Mesenchymal stem cell (in vitro differentiated cells and primary cell): Measurements from ENCODE around the gene ISX.

Experiments
- DNase-seq: peaks from one replicate; pipeline ENCODE4 v3.0.0-alpha.2; 2013
- H2AFZ ChIP-seq: one replicate; pipeline ENCODE4 v1.6.1; 2013; ENCODE audit warnings: low read depth, mild to moderate bottlenecking, control low read depth, inconsistent platforms, low read length, moderate library complexity
- H2AK5ac ChIP-seq: 2 replicates; pipeline ENCODE4 v1.6.1; 2013; ENCODE audit warnings: low read length, moderate library complexity, mild to moderate bottlenecking, inconsistent platforms; ENCODE audit not compliant: severe bottlenecking
- H2BK120ac ChIP-seq: one replicate; pipeline ENCODE4 v1.6.1; 2013; ENCODE audit warnings: low read depth, mild to moderate bottlenecking, inconsistent platforms, low read length, moderate library complexity
- H2BK12ac ChIP-seq, 2 experiments: one replicate each; pipeline ENCODE4 v1.6.1; 2013; ENCODE audit warnings: inconsistent platforms in 2 of 2, low read length in 2 of 2, mild to moderate bottlenecking in 2 of 2, moderate library complexity in 2 of 2, control low read depth in 1 of 2
- H2BK15ac ChIP-seq: one replicate; pipeline ENCODE4 v1.6.1; 2013; ENCODE audit warnings: mild to moderate bottlenecking, low read depth, inconsistent platforms; ENCODE audit not compliant: poor library complexity, severe bottlenecking
- H2BK5ac ChIP-seq: 2 replicates; pipeline ENCODE4 v1.6.1; 2013; ENCODE audit warnings: low read depth, mild to moderate bottlenecking, low read length, control low read depth, inconsistent platforms; ENCODE audit not compliant: poor library complexity, severe bottlenecking
- H3K14ac ChIP-seq, 2 experiments: one replicate each; pipeline ENCODE4 v1.6.1; 2013; ENCODE audit warnings: inconsistent platforms in 2 of 2, low read length in 2 of 2, control low read depth in 1 of 2, mild to moderate bottlenecking in 1 of 2, moderate library complexity in 1 of 2
- H3K18ac ChIP-seq, 2 experiments: one replicate each; pipeline ENCODE4 v1.6.1; 2013; ENCODE audit warnings: inconsistent platforms in 2 of 2, low read length in 2 of 2, control low read depth in 1 of 2, low read depth in 1 of 2, mild to moderate bottlenecking in 1 of 2
- H3K23ac ChIP-seq, 2 experiments: one replicate each; pipeline ENCODE4 v1.6.1; 2013; ENCODE audit warnings: inconsistent platforms in 2 of 2, low read length in 2 of 2, mild to moderate bottlenecking in 2 of 2, moderate library complexity in 2 of 2, control low read depth in 1 of 2
- H3K27ac ChIP-seq: 2 replicates; pipeline ENCODE4 v1.5.1; 2013; ENCODE audit warnings: mild to moderate bottlenecking, moderate library complexity, low read length, control low read depth, inconsistent platforms; ENCODE audit not compliant: poor library complexity, severe bottlenecking
- H3K27me3 ChIP-seq, 2 experiments: 2 replicates each; pipeline versions ENCODE4 v1.6.1 to v1.7.0; 2013; ENCODE audit warnings: low read length in 2 of 2, mild to moderate bottlenecking in 2 of 2, moderate library complexity in 2 of 2, control low read depth in 1 of 2, inconsistent platforms in 1 of 2; ENCODE audit not compliant: control insufficient read depth in 1 of 2, insufficient read depth in 1 of 2
- H3K36me3 ChIP-seq, 2 experiments: 2 replicates each; pipeline versions ENCODE4 v1.6.1 to v1.7.0; 2013; ENCODE audit warnings: low read length in 2 of 2, control low read depth in 1 of 2, inconsistent platforms in 1 of 2, low read depth in 1 of 2, mild to moderate bottlenecking in 1 of 2; ENCODE audit not compliant: insufficient read depth in 2 of 2, control insufficient read depth in 1 of 2
- H3K4ac ChIP-seq, 2 experiments: one replicate each; pipeline ENCODE4 v1.6.1; 2013; ENCODE audit warnings: inconsistent platforms in 2 of 2, low read length in 2 of 2, mild to moderate bottlenecking in 2 of 2, moderate library complexity in 2 of 2, control low read depth in 1 of 2, low read depth in 1 of 2
- H3K4me1 ChIP-seq: 2 replicates; pipeline ENCODE4 v1.6.1; 2013; ENCODE audit warnings: low read depth, low read length, control low read depth; ENCODE audit not compliant: control insufficient read depth, insufficient read depth
- H3K4me2 ChIP-seq: 2 replicates; pipeline ENCODE4 v1.6.1; 2013; ENCODE audit warnings: low read length, mild to moderate bottlenecking, inconsistent platforms; ENCODE audit not compliant: poor library complexity, severe bottlenecking
- H3K4me3 ChIP-seq, 2 experiments: 2 replicates each; pipeline versions ENCODE4 v1.5.1 to v1.7.0; 2013; ENCODE audit warnings: low read length in 2 of 2, mild to moderate bottlenecking in 2 of 2, control low read depth in 1 of 2, low read depth in 1 of 2; ENCODE audit not compliant: insufficient read depth in 1 of 2
- H3K79me1 ChIP-seq: replicated peaks from 2 replicates; pipeline ENCODE4 v1.6.1; 2013; ENCODE audit warnings: mild to moderate bottlenecking, control low read depth, low read length, inconsistent platforms; ENCODE audit not compliant: poor library complexity, severe bottlenecking
- H3K9ac ChIP-seq: 2 replicates; pipeline ENCODE4 v1.7.0; 2013; ENCODE audit warnings: mild to moderate bottlenecking, low read length, moderate library complexity
- H3K9me3 ChIP-seq: 2 replicates; pipeline ENCODE4 v1.7.0; 2013; ENCODE audit warnings: mild to moderate bottlenecking, low read length; ENCODE audit not compliant: control insufficient read depth
- H4K8ac ChIP-seq: one replicate; pipeline ENCODE4 v1.6.1; 2013; ENCODE audit warnings: inconsistent platforms, mild to moderate bottlenecking, low read length, moderate library complexity
- H4K91ac ChIP-seq: one replicate; pipeline ENCODE4 v1.6.1; 2013; ENCODE audit warnings: mild to moderate bottlenecking, low read length, inconsistent platforms
- WGBS: methylation state at CpG from one replicate; pipeline ENCODE4 v1.1.7; 2013; ENCODE audit warnings: mixed read lengths; 5-methylcytosine and 5-hydroxymethylcytosine counted together

The ISX gene

GRCh38 chr22:35065183-35065582 is 775 bp upstream of the ISX start:
- Histone ChIP-seq H4K8ac (no peak overlapping the region), H2BK15ac (no peak overlapping the region), H2BK5ac (no peak overlapping the region), H3K4ac (no peak overlapping the region), H2BK12ac (no peak overlapping the region), H3K4me2 (no peak overlapping the region), H3K4me3 (no peak overlapping the region), H2AFZ (no peak overlapping the region), H3K18ac (no peak overlapping the region), H2BK120ac (no peak overlapping the region), H3K27me3 (no peaks in the 10 kb centered on the region), H2AK5ac (no peak overlapping the region), H4K91ac (no peak overlapping the region), H3K9ac (no peak overlapping the region), H3K79me1 (no peaks in the 10 kb centered on the region), H3K36me3 (no peaks in the 10 kb centered on the region), H3K27ac (no peak overlapping the region), H3K23ac (no peak overlapping the region), H3K9me3 (no peaks in the 10 kb centered on the region), H3K4me1 (no peaks in the 10 kb centered on the region), H3K14ac (no peak overlapping the region)
- 65% methylated on average over 1 of the region's 1 CpG for WGBS
- DNase-seq = no peak

GRCh38 chr22:35066768-35067167 is 810 bp downstream of the ISX start:
- H3K14ac ChIP-seq = no peak overlapping the region
- H2BK15ac ChIP-seq = no peak overlapping the region
- H2AFZ ChIP-seq = no peak overlapping the region
- H3K27me3 ChIP-seq = no peaks in the 10 kb centered on the region
- WGBS = 68% methylated on average over 6 of the region's 7 CpGs
- H4K8ac ChIP-seq = no peak overlapping the region
- H3K4me2 ChIP-seq = no peak overlapping the region
- no peak overlapping the region for H2AK5ac ChIP-seq
- H3K4me1 ChIP-seq = no peaks in the 10 kb centered on the region
- H3K27ac ChIP-seq = no peak overlapping the region
- H3K4ac ChIP-seq = no peak overlapping the region
- H2BK120ac ChIP-seq = no peak overlapping the region
- H4K91ac ChIP-seq = no peak overlapping the region
- H3K18ac ChIP-seq = no peak overlapping the region
- no peaks in the 10 kb centered on the region for H3K36me3 ChIP-seq
- no peaks in the 10 kb centered on the region for H3K79me1 ChIP-seq
- no peak overlapping the region for H2BK12ac ChIP-seq
- no peaks in the 10 kb centered on the region for H3K9me3 ChIP-seq
- no peak overlapping the region for H2BK5ac ChIP-seq
- no peak overlapping the region for H3K9ac ChIP-seq
- no peak overlapping the region for H3K23ac ChIP-seq
- no peak for DNase-seq
- H3K4me3 ChIP-seq = no peak overlapping the region

- no peak overlapping the region for H3K27ac ChIP-seq
These were observed 3.6 kb downstream of the ISX start for GRCh38 chr22:35069541-35069940.

GRCh38 chr22:35070451-35071093 is 4.6 kb downstream of the ISX start:
- no peak overlapping the region for H3K4ac ChIP-seq
- H4K91ac ChIP-seq = no peak overlapping the region
- no peak overlapping the region for H3K18ac ChIP-seq
- H2BK5ac ChIP-seq = no peak overlapping the region
- H4K8ac ChIP-seq = no peak overlapping the region
- no peak overlapping the region for H3K14ac ChIP-seq
- H3K9me3 ChIP-seq = no peaks in the 10 kb centered on the region
- no peak for DNase-seq
- no peak overlapping the region for H2BK15ac ChIP-seq
- no peak overlapping the region for H3K23ac ChIP-seq
- H3K27me3 ChIP-seq = no peaks in the 10 kb centered on the region
- H3K4me2 ChIP-seq = no peak overlapping the region
- no peak overlapping the region for H3K4me3 ChIP-seq
- H3K27ac ChIP-seq = no peak overlapping the region
- H3K4me1 ChIP-seq = no peaks in the 10 kb centered on the region
- H2BK12ac ChIP-seq = no peak overlapping the region
- 100% methylated on average over 2 of the region's 2 CpGs for WGBS
- no peak overlapping the region for H2BK120ac ChIP-seq
- no peak overlapping the region for H2AK5ac ChIP-seq
- no peak overlapping the region for H3K9ac ChIP-seq
- no peaks in the 10 kb centered on the region for H3K36me3 ChIP-seq
- H3K79me1 ChIP-seq = no peaks in the 10 kb centered on the region
- H2AFZ ChIP-seq = no peak overlapping the region

More at GRCh38 chr22:35069541-35069940, 3.6 kb downstream of the ISX start:
- H2BK120ac ChIP-seq = no peak overlapping the region
- H2AK5ac ChIP-seq = no peak overlapping the region
- no peak overlapping the region for H3K18ac ChIP-seq
- H3K4me2 ChIP-seq = no peak overlapping the region
- 78% methylated on average over 1 of the region's 1 CpG for WGBS
- no peak overlapping the region for H3K9ac ChIP-seq
- H2BK5ac ChIP-seq = no peak overlapping the region
- H3K4ac ChIP-seq = no peak overlapping the region
- no peak for DNase-seq
- H3K27me3 ChIP-seq = no peaks in the 10 kb centered on the region
- no peak overlapping the region for H3K4me3 ChIP-seq
- H4K8ac ChIP-seq = no peak overlapping the region
- H3K4me1 ChIP-seq = no peaks in the 10 kb centered on the region
- H2AFZ ChIP-seq = no peak overlapping the region
- no peak overlapping the region for H3K14ac ChIP-seq
- no peaks in the 10 kb centered on the region for H3K36me3 ChIP-seq
- no peak overlapping the region for H4K91ac ChIP-seq
- no peaks in the 10 kb centered on the region for H3K9me3 ChIP-seq
- no peak overlapping the region for H2BK15ac ChIP-seq
- no peak overlapping the region for H3K23ac ChIP-seq
- no peaks in the 10 kb centered on the region for H3K79me1 ChIP-seq
- H2BK12ac ChIP-seq = no peak overlapping the region
